Osteoblast (primary cell): Measurements from ENCODE around the gene COG7. TPM values are rescaled to one million over a fixed set of nuclear protein-coding genes. Genes with fewer than 3 reads are reported as not detected.
"Not testable (repeated sequence)": the region's sequence is repeated elsewhere in the genome, so short reads cannot be mapped to it uniquely, and the experiment has no call there.

ENCODE experiments used
- DNase-seq: peaks from one replicate; pipeline ENCODE4 v3.0.0; 2011; ENCODE audit warnings: low spot score, mixed read lengths; ENCODE audit not compliant: insufficient read length; ENCODE audit errors: missing footprints
- H2AFZ ChIP-seq: 2 replicates; pipeline ENCODE4 v1.6.0; 2011; ENCODE audit warnings: mild to moderate bottlenecking, low read length
- H3K27ac ChIP-seq: 2 replicates; pipeline ENCODE4 v1.5.1; 2011; ENCODE audit warnings: mild to moderate bottlenecking, low read depth, low read length, moderate library complexity
- H3K27me3 ChIP-seq: 2 replicates; pipeline ENCODE4 v1.6.0; 2012; ENCODE audit warnings: mild to moderate bottlenecking, control low read depth, inconsistent platforms, low read length, moderate library complexity; ENCODE audit not compliant: insufficient read depth
- H3K36me3 ChIP-seq: 2 replicates; pipeline ENCODE4 v1.5.1; 2011; ENCODE audit warnings: mild to moderate bottlenecking, low read length, control low read depth, moderate library complexity; ENCODE audit not compliant: insufficient read depth
- H3K4me1 ChIP-seq: 2 replicates; pipeline ENCODE4 v1.5.1; 2011; ENCODE audit warnings: mild to moderate bottlenecking, low read length, control low read depth, moderate library complexity; ENCODE audit not compliant: insufficient read depth
- H3K4me2 ChIP-seq: 2 replicates; pipeline ENCODE4 v1.6.0; 2011; ENCODE audit warnings: mild to moderate bottlenecking, low read length; ENCODE audit not compliant: insufficient read depth
- H3K4me3 ChIP-seq: fragments of 200-600 bp; sonication (generic); 3 replicates; pipeline ENCODE4 v1.5.1; 2012; ENCODE audit warnings: mild to moderate bottlenecking, low read length, inconsistent platforms; ENCODE audit not compliant: insufficient read depth
- H3K79me2 ChIP-seq: 2 replicates; pipeline ENCODE4 v1.6.0; 2012; ENCODE audit warnings: mild to moderate bottlenecking, low read length, control low read depth, inconsistent platforms; ENCODE audit not compliant: insufficient read depth
- H3K9me3 ChIP-seq: 2 replicates; pipeline ENCODE4 v1.5.1; 2011; ENCODE audit warnings: low read depth, low read length, control low read depth
- H4K20me1 ChIP-seq: 2 replicates; pipeline ENCODE4 v1.6.0; 2012; ENCODE audit warnings: mild to moderate bottlenecking, low read length, control low read depth; ENCODE audit not compliant: insufficient read depth
- total RNA-seq: library from RNA; depleted of rRNA; stranded (reverse); fragments of >200 nt; gene quantifications from 2 replicates; pipeline ENCODE4 v1.2.3, GENCODE V29; 2012
- TF ChIP-seq, protein P1 (sequence below): IDR thresholded peaks from 2 replicates; pipeline ENCODE4 v1.5.1; 2011; ENCODE audit warnings: mild to moderate bottlenecking, low read depth, low read length, moderate library complexity; ENCODE audit errors: extremely low read depth

Gene COG7
- total RNA-seq, 1 donor = 17.0 TPM

DNA sequence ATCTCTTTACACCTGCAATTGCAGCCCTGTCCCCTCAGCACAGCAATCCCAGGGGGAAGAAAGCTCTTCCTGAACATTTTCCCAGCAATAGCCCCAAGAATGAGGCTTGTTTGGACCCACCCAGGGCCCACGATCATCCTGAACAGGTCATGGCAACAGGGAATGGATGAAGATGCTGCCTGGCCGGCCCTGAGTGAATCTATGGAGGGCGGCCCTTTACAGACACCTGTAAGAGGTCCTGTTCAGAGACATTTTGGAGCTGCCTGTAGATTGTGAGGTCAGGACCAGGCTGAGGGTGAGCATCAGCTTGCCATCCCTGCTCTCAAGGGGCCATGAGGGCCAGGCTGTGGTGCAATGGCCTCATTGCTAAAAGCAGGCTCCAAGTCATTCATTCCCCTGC, 69.1 kb downstream of the COG7 start:
- H3K4me2 ChIP-seq = no peak overlapping the region
- H3K27me3 ChIP-seq = no peaks in the 10 kb centered on the region
- H3K4me1 ChIP-seq = no peaks in the 10 kb centered on the region
- DNase-seq = no peak
- no peaks in the 10 kb centered on the region for H3K79me2 ChIP-seq
- no peak overlapping the region for H3K27ac ChIP-seq
- no peaks in the 10 kb centered on the region for H3K9me3 ChIP-seq
- no peak overlapping the region for H3K4me3 ChIP-seq
- no peaks in the 10 kb centered on the region for H4K20me1 ChIP-seq
- no peak overlapping the region for H2AFZ ChIP-seq
- peaks cover 4% of the 10 kb centered on the region for H3K36me3 ChIP-seq
- TF ChIP-seq, protein P1, sequence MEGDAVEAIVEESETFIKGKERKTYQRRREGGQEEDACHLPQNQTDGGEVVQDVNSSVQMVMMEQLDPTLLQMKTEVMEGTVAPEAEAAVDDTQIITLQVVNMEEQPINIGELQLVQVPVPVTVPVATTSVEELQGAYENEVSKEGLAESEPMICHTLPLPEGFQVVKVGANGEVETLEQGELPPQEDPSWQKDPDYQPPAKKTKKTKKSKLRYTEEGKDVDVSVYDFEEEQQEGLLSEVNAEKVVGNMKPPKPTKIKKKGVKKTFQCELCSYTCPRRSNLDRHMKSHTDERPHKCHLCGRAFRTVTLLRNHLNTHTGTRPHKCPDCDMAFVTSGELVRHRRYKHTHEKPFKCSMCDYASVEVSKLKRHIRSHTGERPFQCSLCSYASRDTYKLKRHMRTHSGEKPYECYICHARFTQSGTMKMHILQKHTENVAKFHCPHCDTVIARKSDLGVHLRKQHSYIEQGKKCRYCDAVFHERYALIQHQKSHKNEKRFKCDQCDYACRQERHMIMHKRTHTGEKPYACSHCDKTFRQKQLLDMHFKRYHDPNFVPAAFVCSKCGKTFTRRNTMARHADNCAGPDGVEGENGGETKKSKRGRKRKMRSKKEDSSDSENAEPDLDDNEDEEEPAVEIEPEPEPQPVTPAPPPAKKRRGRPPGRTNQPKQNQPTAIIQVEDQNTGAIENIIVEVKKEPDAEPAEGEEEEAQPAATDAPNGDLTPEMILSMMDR = no peak

DNA sequence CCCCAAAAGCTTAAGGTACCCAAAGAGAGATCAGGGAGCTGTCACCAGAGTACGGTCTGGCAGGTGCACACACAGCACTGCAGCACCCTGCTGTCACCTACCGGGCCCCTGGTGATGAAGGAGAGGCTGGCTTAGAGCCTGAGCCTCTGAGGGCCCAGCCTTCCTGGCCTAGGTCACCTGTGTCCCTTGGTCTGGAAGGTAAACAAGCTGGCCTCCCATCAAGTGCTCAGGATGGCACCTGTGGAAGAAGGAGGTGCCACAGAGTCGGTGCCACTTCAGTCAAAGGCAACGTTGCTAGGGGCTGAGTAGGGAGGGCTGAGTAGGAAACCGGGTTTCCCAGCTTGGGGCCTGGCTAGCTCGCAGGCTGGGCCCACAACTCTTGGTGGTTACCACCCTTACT, 70.7 kb downstream of the COG7 start:
- TF ChIP-seq, protein P1 = no peak
- H3K27ac ChIP-seq = no peak overlapping the region
- no peaks in the 10 kb centered on the region for H4K20me1 ChIP-seq
- H3K4me2 ChIP-seq = no peak overlapping the region
- no peak overlapping the region for H2AFZ ChIP-seq
- H3K4me1 ChIP-seq = no peaks in the 10 kb centered on the region
- no peak overlapping the region for H3K4me3 ChIP-seq
- no peaks in the 10 kb centered on the region for H3K27me3 ChIP-seq
- H3K9me3 ChIP-seq = no peaks in the 10 kb centered on the region
- no peaks in the 10 kb centered on the region for H3K79me2 ChIP-seq
- no peak for DNase-seq
- H3K36me3 ChIP-seq = no peaks in the 10 kb centered on the region

DNA sequence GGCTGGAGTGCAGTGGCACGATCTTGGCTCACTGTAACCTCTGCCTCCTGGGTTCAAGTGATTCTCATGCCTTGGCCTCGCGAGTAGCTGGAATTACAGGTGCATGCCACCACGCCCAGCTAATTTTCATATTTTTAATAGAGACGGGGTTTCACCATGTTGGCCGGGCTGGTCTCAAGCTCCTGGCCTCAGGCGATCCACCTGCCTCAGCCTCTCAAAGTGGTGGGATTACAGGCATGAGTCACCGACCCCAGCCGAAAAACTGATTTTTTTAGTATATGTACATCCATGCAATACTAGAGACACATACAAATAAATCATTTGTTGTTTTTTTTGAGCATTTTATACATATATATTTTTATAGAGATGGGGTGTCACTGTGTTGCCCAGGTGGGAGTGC, 71.3 kb downstream of the COG7 start:
- H2AFZ ChIP-seq, H3K27ac ChIP-seq, H3K4me1 ChIP-seq, H3K9me3 ChIP-seq, H3K4me2 ChIP-seq, DNase-seq, H3K27me3 ChIP-seq, H3K79me2 ChIP-seq, H3K4me3 ChIP-seq, H4K20me1 ChIP-seq, H3K36me3 ChIP-seq: not testable (repeated sequence)

DNA sequence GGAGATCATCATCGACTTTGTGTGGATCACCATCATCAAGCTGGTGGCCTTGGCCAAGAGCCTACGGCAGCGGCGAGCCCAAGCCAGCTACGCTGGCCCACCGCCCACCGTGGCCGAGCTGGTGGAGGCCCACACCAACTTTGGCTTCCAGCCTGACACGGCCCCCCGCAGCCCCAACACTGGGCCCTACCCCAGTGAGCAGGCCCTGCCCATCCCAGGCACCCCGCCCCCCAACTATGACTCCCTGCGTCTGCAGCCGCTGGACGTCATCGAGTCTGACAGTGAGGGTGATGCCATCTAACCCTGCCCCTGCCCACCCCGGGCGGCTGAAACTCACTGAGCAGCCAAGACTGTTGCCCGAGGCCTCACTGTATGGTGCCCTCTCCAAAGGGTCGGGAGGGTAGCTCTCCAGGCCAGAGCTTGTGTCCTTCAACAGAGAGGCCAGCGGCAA, 72.5 kb downstream of the COG7 start:
- DNase-seq = no peak
- H4K20me1 ChIP-seq = no peaks in the 10 kb centered on the region
- H3K9me3 ChIP-seq = no peaks in the 10 kb centered on the region

More for the DNA sequence above, 72.5 kb downstream of the COG7 start:
- Histone ChIP-seq H3K27me3 (peaks cover 5% of the 10 kb centered on the region), H3K36me3 (no peaks in the 10 kb centered on the region), H3K4me3 (no peak overlapping the region), H2AFZ (no peak overlapping the region), H3K79me2 (no peaks in the 10 kb centered on the region), H3K4me1 (no peaks in the 10 kb centered on the region), H3K4me2 (no peak overlapping the region), H3K27ac (no peak overlapping the region)
- TF ChIP-seq, protein P1 = no peak
